Endothelial cell of umbilical vein (primary cell): Measurements from ENCODE around the gene NAXD. TPM values are rescaled to one million over a fixed set of nuclear protein-coding genes. Genes with fewer than 3 reads are reported as not detected.

Source experiments
- BruUV-seq: library from RNA; stranded (reverse); fragments of 400-500 nt; replicated peaks from 2 replicates; lab custom pipeline; 2021; lab: Mats Ljungman, UMichigan
- CTCF ChIA-PET: fragments of 300-600, 350-600 bp; sonication (Branson Sonifier 250); formaldehyde crosslinking; loops from one replicate; lab custom pipeline; 2021; ENCODE audit warnings: antibody characterized with exemption, inconsistent platforms; lab: Charles Lee
- POLR2A ChIA-PET: fragments of 300-600, 350-600 bp; sonication (Branson Sonifier 250); formaldehyde crosslinking; loops from one replicate; lab custom pipeline; 2021; ENCODE audit warnings: antibody characterized with exemption, inconsistent platforms; lab: Charles Lee
- DNase-seq: peaks from one replicate; pipeline ENCODE4 v3.0.0-alpha.2; 2011; ENCODE audit warnings: low read depth, low spot score
- FAIRE-seq: peaks from 2 replicates; lab custom pipeline; 2011; peaks lifted over from hg19 to GRCh38; lab: Jason Lieb, UNC
- H2AFZ ChIP-seq: 2 replicates; pipeline ENCODE4 v1.6.0; 2012; ENCODE audit warnings: low read depth, low read length, control low read depth, inconsistent platforms
- H3K27ac ChIP-seq: 2 replicates; pipeline ENCODE4 v1.5.1; 2011; ENCODE audit warnings: low read depth, mild to moderate bottlenecking, control low read depth, low read length, moderate library complexity; ENCODE audit not compliant: insufficient read depth
- H3K27me3 ChIP-seq, 2 experiments: 2 replicates each; pipeline versions ENCODE4 v1.6.0 to v1.6.1; 2011; ENCODE audit warnings: low read length in 2 of 2, mixed read lengths in 1 of 2; ENCODE audit not compliant: control insufficient read depth in 2 of 2, insufficient read depth in 2 of 2
- H3K36me3 ChIP-seq, 2 experiments: 2 replicates in 1 of 2; 3 replicates in 1 of 2; pipeline ENCODE4 v1.5.1; 2011; ENCODE audit warnings: low read length in 2 of 2, mild to moderate bottlenecking in 1 of 2, moderate library complexity in 1 of 2; ENCODE audit not compliant: control insufficient read depth in 2 of 2, insufficient read depth in 2 of 2; ENCODE audit errors: extremely low read depth in 1 of 2
- H3K4me1 ChIP-seq: 3 replicates; pipeline ENCODE4 v1.5.1; 2011; ENCODE audit warnings: mild to moderate bottlenecking, low read length; ENCODE audit not compliant: control insufficient read depth, insufficient read depth; ENCODE audit errors: extremely low read depth
- H3K4me2 ChIP-seq: 2 replicates; pipeline ENCODE4 v1.6.1; 2011; ENCODE audit warnings: low read length, control low read depth, mixed read lengths; ENCODE audit not compliant: insufficient read depth
- H3K4me3 ChIP-seq, 3 experiments: fragments of 200-600 bp in 1 of 3; sonication (generic), shearing (Covaris generic) in 1 of 3; replicated peaks in 1 of 3; 2 replicates each; pipeline ENCODE4 v1.5.1; 2011 to 2016; ENCODE audit warnings: control low read depth in 3 of 3, low read length in 3 of 3, mild to moderate bottlenecking in 2 of 3, inconsistent platforms in 1 of 3, low read depth in 1 of 3, moderate library complexity in 1 of 3; ENCODE audit not compliant: insufficient read depth in 1 of 3
- H3K79me2 ChIP-seq: 2 replicates; pipeline ENCODE4 v1.6.0; 2012; ENCODE audit warnings: low read length, inconsistent platforms; ENCODE audit not compliant: control insufficient read depth, insufficient read depth
- H3K9ac ChIP-seq: replicated peaks from 2 replicates; pipeline ENCODE3; 2011; ENCODE audit warnings: low read length, control low read depth; ENCODE audit not compliant: insufficient read depth; ENCODE audit errors: extremely low read depth
- H3K9me1 ChIP-seq: replicated peaks from 3 replicates; pipeline ENCODE4 v1.6.0; 2011; ENCODE audit warnings: mild to moderate bottlenecking, low read length; ENCODE audit not compliant: control insufficient read depth, insufficient read depth; ENCODE audit errors: extremely low read depth
- H3K9me3 ChIP-seq: replicated peaks from 2 replicates; pipeline ENCODE4 v1.5.1; 2012; ENCODE audit warnings: low read length, inconsistent platforms; ENCODE audit not compliant: control insufficient read depth, insufficient read depth
- H4K20me1 ChIP-seq: replicated peaks from 2 replicates; pipeline ENCODE3; 2011; ENCODE audit warnings: mild to moderate bottlenecking, low read length; ENCODE audit not compliant: control insufficient read depth, insufficient read depth; ENCODE audit errors: extremely low read depth
- EZH2 ChIP-seq: IDR thresholded peaks from 2 replicates; pipeline ENCODE4 v1.6.1; 2012; ENCODE audit warnings: borderline replicate concordance, low read depth, mild to moderate bottlenecking, moderate library complexity, low read length, inconsistent platforms; ENCODE audit not compliant: severe bottlenecking
- FOS ChIP-seq: IDR thresholded peaks from 2 replicates; pipeline ENCODE4 v1.6.1; 2011; ENCODE audit warnings: mild to moderate bottlenecking, low read length, moderate library complexity, borderline replicate concordance; ENCODE audit not compliant: insufficient read depth
- GATA2 ChIP-seq: IDR thresholded peaks from 2 replicates; pipeline ENCODE4 v1.7.0; 2011; ENCODE audit warnings: low read depth, mild to moderate bottlenecking, moderate library complexity, mixed read lengths, low read length; ENCODE audit not compliant: insufficient read length, insufficient read depth
- JUN ChIP-seq: IDR thresholded peaks from 2 replicates; pipeline ENCODE4 v1.6.1; 2011; ENCODE audit warnings: borderline replicate concordance, low read depth; ENCODE audit not compliant: insufficient read length, insufficient read depth
- MYC ChIP-seq: IDR thresholded peaks from one replicate; pipeline ENCODE4 v1.6.1; 2011; ENCODE audit warnings: mild to moderate bottlenecking, low read depth, low read length
- POLR2A ChIP-seq: IDR thresholded peaks from 2 replicates; pipeline ENCODE4 v1.6.1; 2012; ENCODE audit warnings: low read depth, mild to moderate bottlenecking, control low read depth, low read length
- POLR2AphosphoS5 ChIP-seq: IDR thresholded peaks from 2 replicates; pipeline ENCODE4 v1.6.1; 2012; ENCODE audit warnings: low read depth, mild to moderate bottlenecking, control low read depth, low read length, moderate library complexity; ENCODE audit not compliant: insufficient read depth
- dilution Hi-C: fragments of 300-500 bp; cut with MboI; formaldehyde crosslinking; loops from one replicate; pipeline ENCODE4 v1.15.0; 2019; ENCODE audit warnings: low sequenced_read_pairs; ENCODE audit not compliant: extremely low pct_ligation_motif_present
- intact Hi-C: fragments of 100-400 bp; cut with micrococcal nuclease; formaldehyde crosslinking; loops from one replicate; pipeline ENCODE4 v1.10.0; 2022
- polyA plus RNA-seq, 4 experiments: library from polyadenylated mRNA; depleted of rRNA in 3 of 4; stranded (reverse) in 3 of 4; unstranded in 1 of 4; fragments of >200 nt; gene quantifications; 2 replicates each; pipeline versions ENCODE4 v1.2.1 to v1.2.3, GENCODE V29; 2011 to 2012; ENCODE audit warnings: missing spikeins in 1 of 4
- total RNA-seq: library from RNA; stranded (reverse); gene quantifications from 2 replicates; pipeline ENCODE4 v1.2.3, GENCODE V29; 2021
- TF ChIP-seq, protein P1 (sequence below), 2 donors: IDR thresholded peaks; 1 replicate in 1 of 2; 2 replicates in 1 of 2; pipeline ENCODE4 v1.5.1; 2011; ENCODE audit warnings: low read length in 2 of 2, mild to moderate bottlenecking in 2 of 2, moderate library complexity in 2 of 2, control low read depth in 1 of 2, inconsistent platforms in 1 of 2, low read depth in 1 of 2; ENCODE audit not compliant: insufficient read depth in 1 of 2; ENCODE audit errors: extremely low read depth in 1 of 2
- TF ChIP-seq, protein P2 (sequence below): IDR thresholded peaks from 2 replicates; pipeline ENCODE4 v1.6.1; 2011; ENCODE audit not compliant: insufficient read depth, insufficient read length

The NAXD gene
- total and polyA plus RNA-seq, 2 donors (not counting 3 experiments of a cell fraction or from before 2014, with no cell fraction given): 19.9 to 42.9 TPM

DNA sequence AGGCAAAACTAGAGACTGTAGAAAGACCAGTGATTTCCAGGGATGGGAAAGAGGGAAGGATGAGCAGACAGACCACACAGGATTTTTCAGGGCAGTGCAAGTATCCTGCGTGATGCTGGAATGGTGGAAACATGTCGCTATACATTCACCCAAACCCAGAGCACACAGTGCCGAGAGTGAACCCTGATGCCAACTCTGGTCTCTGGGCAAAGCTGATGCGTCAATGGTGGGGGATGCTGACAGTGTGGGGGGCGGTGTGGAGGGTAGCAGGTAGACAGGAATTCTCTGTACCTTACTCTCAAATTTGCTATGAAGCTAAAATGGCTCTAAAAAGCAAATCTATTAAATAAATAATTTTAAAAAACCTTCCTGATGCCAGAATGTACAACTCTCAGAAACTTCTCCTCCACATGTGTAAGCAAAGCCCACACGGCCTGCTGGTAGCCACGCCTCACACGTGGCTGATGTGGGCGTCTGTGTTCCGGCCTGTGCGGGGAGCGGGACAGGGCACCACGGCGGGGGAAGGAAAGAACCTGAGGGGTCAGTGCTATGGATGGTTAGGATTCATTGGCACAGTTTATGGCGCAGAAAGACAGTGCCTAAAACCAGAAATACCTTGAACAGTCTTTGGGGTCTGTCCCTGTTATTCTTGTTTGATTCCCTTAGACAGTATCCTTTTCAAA lies 66.7 kb downstream of the NAXD start:
- no peaks in the 10 kb centered on the region for H3K9me1 ChIP-seq
- TF ChIP-seq, protein P1, sequence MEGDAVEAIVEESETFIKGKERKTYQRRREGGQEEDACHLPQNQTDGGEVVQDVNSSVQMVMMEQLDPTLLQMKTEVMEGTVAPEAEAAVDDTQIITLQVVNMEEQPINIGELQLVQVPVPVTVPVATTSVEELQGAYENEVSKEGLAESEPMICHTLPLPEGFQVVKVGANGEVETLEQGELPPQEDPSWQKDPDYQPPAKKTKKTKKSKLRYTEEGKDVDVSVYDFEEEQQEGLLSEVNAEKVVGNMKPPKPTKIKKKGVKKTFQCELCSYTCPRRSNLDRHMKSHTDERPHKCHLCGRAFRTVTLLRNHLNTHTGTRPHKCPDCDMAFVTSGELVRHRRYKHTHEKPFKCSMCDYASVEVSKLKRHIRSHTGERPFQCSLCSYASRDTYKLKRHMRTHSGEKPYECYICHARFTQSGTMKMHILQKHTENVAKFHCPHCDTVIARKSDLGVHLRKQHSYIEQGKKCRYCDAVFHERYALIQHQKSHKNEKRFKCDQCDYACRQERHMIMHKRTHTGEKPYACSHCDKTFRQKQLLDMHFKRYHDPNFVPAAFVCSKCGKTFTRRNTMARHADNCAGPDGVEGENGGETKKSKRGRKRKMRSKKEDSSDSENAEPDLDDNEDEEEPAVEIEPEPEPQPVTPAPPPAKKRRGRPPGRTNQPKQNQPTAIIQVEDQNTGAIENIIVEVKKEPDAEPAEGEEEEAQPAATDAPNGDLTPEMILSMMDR (IDR thresholded peaks at IDR 0.05; ENCODE audit: extremely low read depth in 1 of 2, insufficient read depth in 1 of 2, low read depth in 1 of 2, low read length in 2 of 2): no peak
- no peak for TF ChIP-seq FOS
- no peak for TF ChIP-seq GATA2
- no peak for TF ChIP-seq JUN
- TF ChIP-seq MYC: no peak
- no peak for TF ChIP-seq POLR2AphosphoS5
- TF ChIP-seq, protein P2, sequence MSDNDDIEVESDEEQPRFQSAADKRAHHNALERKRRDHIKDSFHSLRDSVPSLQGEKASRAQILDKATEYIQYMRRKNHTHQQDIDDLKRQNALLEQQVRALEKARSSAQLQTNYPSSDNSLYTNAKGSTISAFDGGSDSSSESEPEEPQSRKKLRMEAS: no peak
- no peak for TF ChIP-seq EZH2
- TF ChIP-seq POLR2A: no peak
- H3K4me1 ChIP-seq: no peaks in the 10 kb centered on the region
- intact Hi-C loops (loop anchor here (1.0 to 2.0 kb wide), 2 partner anchors 31 to 137 kb away; partner anchors contain the start of gene ING1), dilution Hi-C loops (no loop called here)
- peaks cover 14 to 26% of the 10 kb centered on the region in 2 experiments for H3K36me3 ChIP-seq
- H3K79me2 ChIP-seq: no peaks in the 10 kb centered on the region
- DNase-seq: no peak
- no peaks in the 10 kb centered on the region for H4K20me1 ChIP-seq
- H3K4me3 ChIP-seq: no peak overlapping the region
- H3K27me3 ChIP-seq: no peaks in the 10 kb centered on the region
- no peak overlapping the region for H2AFZ ChIP-seq
- no peak overlapping the region for H3K27ac ChIP-seq
- BruUV-seq: no TSS peak
- no peak overlapping the region for H3K4me2 ChIP-seq
- H3K9ac ChIP-seq: no peak overlapping the region
- no peak for FAIRE-seq
- no peaks in the 10 kb centered on the region for H3K9me3 ChIP-seq
- POLR2A ChIA-PET: interaction anchor here (1.9 kb wide), 1 partner anchor 33 kb away, joined by 8 read pairs; no protein-coding TSS in a partner anchor
- CTCF ChIA-PET: interaction anchor here (1.5 to 1.6 kb wide), 3 partner anchors 35 to 233 kb away, joined by 3 to 6 read pairs (median 4); partner anchors contain the start of gene ANKRD10
